Middle frontal gyrus (tissue), 1 donor: ENCODE results near the gene FOXA3.
"Not testable (repeated sequence)": the region's sequence is repeated elsewhere in the genome, so short reads cannot be mapped to it uniquely, and the experiment has no call there.

Experiments
- DNase-seq: peaks from one replicate; pipeline ENCODE4 v3.0.0-alpha.2; 2015; ENCODE audit warnings: low spot score; ENCODE audit errors: extremely low spot score

Gene FOXA3

GRCh38 chr19:45887200-45887710 lies 23.1 kb downstream of the FOXA3 start:
- no peak for DNase-seq

- no peak for DNase-seq
Measured at GRCh38 chr19:45889210-45889885, 25.2 kb downstream of the FOXA3 start.

- no peak for DNase-seq
Measured at GRCh38 chr19:45890877-45891276, 26.8 kb downstream of the FOXA3 start.

GRCh38 chr19:45895519-45895972 lies 31.4 kb downstream of the FOXA3 start:
- DNase-seq: no peak

GRCh38 chr19:45895983-45896599 lies 32.0 kb downstream of the FOXA3 start:
- not testable (repeated sequence) for DNase-seq

GRCh38 chr19:45897261-45897812 lies 33.2 kb downstream of the FOXA3 start:
- DNase-seq: no peak

GRCh38 chr19:45899253-45899652 lies 35.1 kb downstream of the FOXA3 start:
- no peak for DNase-seq

GRCh38 chr19:45899919-45900589 lies 35.9 kb downstream of the FOXA3 start:
- DNase-seq: no peak

- no peak for DNase-seq
Measured at GRCh38 chr19:45900738-45901431, 36.8 kb downstream of the FOXA3 start.

- no peak for DNase-seq
Measured at GRCh38 chr19:45901432-45901911, 37.3 kb downstream of the FOXA3 start.

- DNase-seq: no peak
Measured at GRCh38 chr19:45901912-45902650, 38.0 kb downstream of the FOXA3 start, which contains the start of gene MYPOP. MYPOP (minus strand) TSS chr19:45902613; CDS start chr19:45901773, 840 bp downstream.

- peak; percentile 98 for DNase-seq
Measured at GRCh38 chr19:45902651-45903625, 38.8 kb downstream of the FOXA3 start.

- DNase-seq: no peak
Measured at GRCh38 chr19:45905011-45905410, 40.9 kb downstream of the FOXA3 start.

- DNase-seq: no peak
Measured at GRCh38 chr19:45906221-45906620, 42.1 kb downstream of the FOXA3 start.

- DNase-seq: no peak
Measured at GRCh38 chr19:45908956-45909355, 44.8 kb downstream of the FOXA3 start.

GRCh38 chr19:45911291-45911690 lies 47.2 kb downstream of the FOXA3 start:
- no peak for DNase-seq

GRCh38 chr19:45913874-45914830 lies 50.0 kb downstream of the FOXA3 start, which contains the start of gene NANOS2:
NANOS2 (minus strand) TSS chr19:45914778; CDS start chr19:45914693, 85 bp downstream.
- DNase-seq: no peak
